ENCODE data around the gene WLS. TPM values are rescaled to one million over a fixed set of nuclear protein-coding genes. Genes with fewer than 3 reads are reported as not detected.

Gene WLS
- total RNA-seq, 4 donors from 2014 or later: 94.8 to 228 (median 163) TPM

- peak overlapping the region in 3 of 4 donors; percentile 43 to 70 (median 48) for H3K27ac ChIP-seq (replicated peaks in 1 of 4)
- TF ChIP-seq POLR2AphosphoS5 (IDR thresholded peaks at IDR 0.05) (no peak), EP300 (IDR thresholded peaks at IDR 0.05) (no peak), POLR2A (IDR thresholded peaks at IDR 0.05; ENCODE audit: low read depth) (no peak), CTCF (IDR thresholded peaks at IDR 0.05) (no peak)
- WGBS: 96% methylated on average over 3 of the region's 3 CpGs
- peaks cover 10 to 62% (median 56%) of the 10 kb centered on the region in 4 donors for H3K4me1 ChIP-seq
- H3K27me3 ChIP-seq: no peaks in the 10 kb centered on the region
- no peaks in the 10 kb centered on the region for H3K9me3 ChIP-seq
- peaks cover 10 to 74% (median 47%) of the 10 kb centered on the region in 4 donors for H3K36me3 ChIP-seq
- H3K4me3 ChIP-seq: no peak overlapping the region
- intact Hi-C loops (cut with DNase I): no loop called here
- no peak for DNase-seq (ENCODE audit: extremely low spot score)
These were observed 101.1 kb downstream of the WLS start for GRCh38 chr1:68131261-68131660.

DNA sequence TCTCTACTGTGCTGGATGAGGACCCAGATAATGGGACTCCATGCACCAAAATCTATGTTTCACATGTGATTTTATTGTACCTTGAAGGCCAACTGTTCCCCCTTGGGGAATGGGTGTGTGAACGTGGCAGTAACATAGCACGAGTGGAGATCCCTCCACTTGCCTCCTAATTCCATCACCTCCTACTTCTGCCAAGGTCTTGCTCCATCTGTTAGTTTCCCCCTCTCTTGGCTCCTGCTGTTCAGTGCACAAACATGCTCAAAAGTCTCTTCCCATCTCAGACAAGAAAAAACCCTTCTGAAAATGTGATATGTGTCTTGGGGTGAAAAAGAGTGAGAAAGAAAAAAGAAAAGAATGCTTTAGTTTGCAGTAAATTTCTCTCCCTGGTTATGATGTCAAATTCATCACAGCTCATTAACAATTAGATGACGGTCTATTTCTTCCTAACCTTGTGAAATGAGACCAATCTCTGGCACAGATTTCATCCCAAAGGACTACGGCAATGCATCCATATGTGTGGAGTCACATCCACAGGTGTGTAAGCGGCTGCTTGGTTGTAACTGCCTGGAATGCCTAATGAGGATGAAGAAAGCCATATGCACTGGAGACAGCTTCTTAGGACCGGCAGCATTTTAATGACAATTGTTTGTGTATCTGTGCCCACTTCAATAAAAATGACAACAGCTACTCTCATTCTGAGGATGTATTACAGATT, 102.6 kb downstream of the WLS start:
- H3K27ac ChIP-seq (replicated peaks in 1 of 4): peak overlapping the region; percentile 45 to 76 (median 62)
- TF ChIP-seq POLR2A (IDR thresholded peaks at IDR 0.05; ENCODE audit: low read depth) (no peak), EP300 (IDR thresholded peaks at IDR 0.05) (no peak), POLR2AphosphoS5 (IDR thresholded peaks at IDR 0.05) (no peak), CTCF (IDR thresholded peaks at IDR 0.05) (no peak)
- no peak for DNase-seq (ENCODE audit: extremely low spot score)
- 57% methylated on average over 6 of the region's 6 CpGs for WGBS
- H3K4me3 ChIP-seq: no peak overlapping the region
- no peaks in the 10 kb centered on the region for H3K27me3 ChIP-seq
- peaks cover 10 to 61% (median 53%) of the 10 kb centered on the region in 4 donors for H3K4me1 ChIP-seq
- no peaks in the 10 kb centered on the region for H3K9me3 ChIP-seq
- intact Hi-C loops (cut with DNase I): no loop called here
- H3K36me3 ChIP-seq: peaks cover 15 to 77% (median 50%) of the 10 kb centered on the region in 4 donors

DNA sequence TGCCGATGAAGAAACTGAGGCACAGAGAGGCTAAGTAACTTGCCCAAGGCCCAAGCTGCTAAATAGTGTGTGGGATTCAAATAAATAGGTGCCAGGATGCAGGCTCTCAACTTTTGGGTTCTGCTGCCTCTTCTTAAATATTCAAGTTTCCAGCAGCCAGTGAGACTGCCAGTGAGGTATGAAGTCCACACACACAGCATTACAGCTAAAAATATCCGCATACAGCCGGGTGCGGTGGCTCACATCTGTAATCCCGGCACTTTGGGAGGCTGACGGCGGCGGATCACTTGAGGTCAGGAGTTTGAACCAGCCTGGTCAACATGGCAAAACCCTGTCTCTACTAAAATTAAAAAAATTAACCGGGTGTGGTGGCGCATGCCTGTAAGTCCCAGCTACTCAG, 103.5 kb downstream of the WLS start:
- Histone ChIP-seq H3K36me3 (peaks cover 16 to 78% (median 53%) of the 10 kb centered on the region in 4 donors), H3K4me1 (peaks cover 10 to 54% (median 46%) of the 10 kb centered on the region in 4 donors), H3K27me3 (no peaks in the 10 kb centered on the region), H3K27ac (replicated peaks in 1 of 4) (peak overlapping the region; percentile 45 to 76 (median 62)), H3K9me3 (no peaks in the 10 kb centered on the region), H3K4me3 (no peak overlapping the region)
- WGBS: 61% methylated on average over 9 of the region's 10 CpGs
- no peak for DNase-seq (ENCODE audit: extremely low spot score)
- TF ChIP-seq EP300 (IDR thresholded peaks at IDR 0.05) (no peak), POLR2AphosphoS5 (IDR thresholded peaks at IDR 0.05) (peak; percentile 25 to 27)
- intact Hi-C loops (cut with DNase I): no loop called here

DNA sequence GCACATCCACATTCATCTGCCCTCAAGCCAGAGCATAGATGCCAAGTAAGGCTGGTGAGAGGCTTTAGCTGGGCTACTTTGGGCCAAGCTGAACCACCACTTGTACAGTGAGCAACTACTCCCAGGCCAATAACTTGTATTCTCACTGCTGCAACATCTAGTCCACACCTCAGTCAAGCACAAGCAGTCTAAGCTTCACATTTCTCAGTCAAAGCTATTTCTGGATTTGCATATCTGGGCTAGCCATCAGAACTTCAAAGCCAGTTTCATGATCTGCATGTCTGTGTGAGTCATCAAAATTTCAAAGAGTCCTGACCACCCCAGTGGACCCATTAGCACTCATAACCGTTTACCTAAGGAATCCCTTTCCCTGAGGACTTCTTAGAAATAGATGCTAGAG, 104.2 kb downstream of the WLS start:
- DNase-seq (ENCODE audit: extremely low spot score): no peak
- intact Hi-C loops (cut with DNase I): no loop called here
- peaks cover 16 to 74% (median 49%) of the 10 kb centered on the region in 4 donors for H3K36me3 ChIP-seq
- H3K27ac ChIP-seq (replicated peaks in 1 of 4): peak overlapping the region; percentile 45 to 76 (median 62)
- WGBS: 41% methylated on average over 1 of the region's 1 CpG
- no peak overlapping the region for H3K4me3 ChIP-seq
- H3K9me3 ChIP-seq: no peaks in the 10 kb centered on the region
- H3K27me3 ChIP-seq: no peaks in the 10 kb centered on the region
- peaks cover 10 to 47% (median 39%) of the 10 kb centered on the region in 4 donors for H3K4me1 ChIP-seq
- TF ChIP-seq POLR2AphosphoS5 (IDR thresholded peaks at IDR 0.05) (no peak), POLR2A (IDR thresholded peaks at IDR 0.05; ENCODE audit: low read depth) (no peak), CTCF (IDR thresholded peaks at IDR 0.05) (no peak), EP300 (IDR thresholded peaks at IDR 0.05) (no peak)

- DNase-seq (ENCODE audit: extremely low spot score): peak; percentile 78
- Histone ChIP-seq H3K36me3 (peaks cover 9 to 36% (median 26%) of the 10 kb centered on the region in 4 donors), H3K9me3 (no peaks in the 10 kb centered on the region), H3K27ac (replicated peaks in 1 of 4) (peak overlapping the region; percentile 70 to 73 (median 72)), H3K27me3 (no peaks in the 10 kb centered on the region), H3K4me1 (peaks cover 4 to 37% (median 27%) of the 10 kb centered on the region in 4 donors), H3K4me3 (no peak overlapping the region)
- 65% methylated on average over 4 of the region's 4 CpGs for WGBS
- intact Hi-C loops (cut with DNase I): loop anchor here (2.0 kb wide), 1 partner anchor 107 kb away; no protein-coding TSS in a partner anchor
- TF ChIP-seq CTCF (IDR thresholded peaks at IDR 0.05) (no peak), EP300 (IDR thresholded peaks at IDR 0.05) (no peak)
These were observed 110.8 kb downstream of the WLS start for GRCh38 chr1:68121536-68121935.

Data from esophagus muscularis mucosa (tissue), 4 donors.